HUES64 (cell line): ENCODE measurements around the gene IRF2BP1.
"Not testable (repeated sequence)": the region's sequence is repeated elsewhere in the genome, so short reads cannot be mapped to it uniquely, and the experiment has no call there.

ENCODE experiments used
- H3K27ac ChIP-seq: 2 replicates; pipeline ENCODE4 v1.7.0; 2013; ENCODE audit warnings: low read depth, low read length, inconsistent platforms
- H3K27me3 ChIP-seq: 2 replicates; pipeline ENCODE4 v1.6.1; 2013; ENCODE audit warnings: mild to moderate bottlenecking, low read length; ENCODE audit not compliant: insufficient read depth
- H3K36me3 ChIP-seq: 2 replicates; pipeline ENCODE4 v1.6.1; 2013; ENCODE audit warnings: mild to moderate bottlenecking, low read length; ENCODE audit not compliant: insufficient read depth
- H3K4me1 ChIP-seq: 2 replicates; pipeline ENCODE4 v1.6.1; 2013; ENCODE audit warnings: mild to moderate bottlenecking, low read length, moderate library complexity; ENCODE audit not compliant: insufficient read depth
- H3K4me3 ChIP-seq: 2 replicates; pipeline ENCODE4 v1.5.1; 2013; ENCODE audit warnings: mild to moderate bottlenecking, low read length, moderate library complexity
- H3K9ac ChIP-seq: 2 replicates; pipeline ENCODE4 v1.6.1; 2013; ENCODE audit warnings: mild to moderate bottlenecking, low read depth, low read length
- H3K9me3 ChIP-seq: 2 replicates; pipeline ENCODE4 v1.6.1; 2013; ENCODE audit warnings: low read depth, low read length; ENCODE audit not compliant: insufficient read depth
- whole genome bisulfite sequencing: fragments of 150-250, 120-280 bp; methylation state at CpG from one replicate; pipeline ENCODE4 v1.1.7; 2013; ENCODE audit warnings: missing lambda C conversion rate; 5-methylcytosine and 5-hydroxymethylcytosine counted together

The IRF2BP1 gene

DNA sequence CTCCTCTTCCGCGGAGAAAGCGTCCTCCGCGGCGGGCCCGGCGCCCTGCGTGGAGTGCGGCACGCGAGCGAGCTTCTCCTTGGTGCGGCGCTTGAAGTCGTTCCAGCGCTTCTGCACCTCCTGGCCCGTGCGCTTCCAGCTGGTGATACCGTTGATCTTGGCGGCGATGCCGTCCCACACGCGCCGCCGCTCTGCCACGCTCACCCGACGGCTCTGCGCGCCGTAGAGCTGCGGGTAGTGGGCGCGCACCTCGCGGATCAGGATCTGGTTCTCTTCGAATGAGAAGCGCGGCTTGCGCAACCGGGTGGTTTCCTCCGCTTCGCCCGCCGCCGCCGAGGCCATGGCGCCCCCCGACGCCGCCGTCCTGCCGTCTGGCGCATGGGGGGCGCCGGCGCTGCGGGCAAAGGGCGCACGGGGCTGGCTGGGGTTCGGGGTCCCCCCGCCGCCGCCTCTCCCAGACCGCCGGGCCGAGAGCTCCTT lies 15.5 kb upstream of the IRF2BP1 start:
- Histone ChIP-seq H3K36me3 (peaks cover 11% of the 10 kb centered on the region), H3K4me3 (peak overlapping the region; percentile 73), H3K27ac (no peak overlapping the region), H3K9me3 (no peaks in the 10 kb centered on the region), H3K4me1 (no peaks in the 10 kb centered on the region), H3K27me3 (peaks cover 19% of the 10 kb centered on the region), H3K9ac (no peak overlapping the region)
- 2% methylated on average over 69 of the region's 69 CpGs for WGBS

- H3K4me3 ChIP-seq = peak overlapping the region; percentile 73
- H3K9ac ChIP-seq = no peak overlapping the region
- H3K27ac ChIP-seq = no peak overlapping the region
- no peaks in the 10 kb centered on the region for H3K9me3 ChIP-seq
- H3K36me3 ChIP-seq = peaks cover 11% of the 10 kb centered on the region
- H3K27me3 ChIP-seq = peaks cover 19% of the 10 kb centered on the region
- H3K4me1 ChIP-seq = no peaks in the 10 kb centered on the region
- WGBS = 32% methylated on average over 22 of the region's 22 CpGs
Measured at GRCh38 chr19:45900738-45901431, 14.9 kb upstream of the IRF2BP1 start.

GRCh38 chr19:45899919-45900589 lies 14.1 kb upstream of the IRF2BP1 start:
- Histone ChIP-seq H3K4me1 (no peaks in the 10 kb centered on the region), H3K9ac (no peak overlapping the region), H3K9me3 (no peaks in the 10 kb centered on the region), H3K27me3 (peaks cover 19% of the 10 kb centered on the region), H3K4me3 (no peak overlapping the region), H3K36me3 (peaks cover 11% of the 10 kb centered on the region), H3K27ac (no peak overlapping the region)
- WGBS = 84% methylated on average over 4 of the region's 4 CpGs

GRCh38 chr19:45899253-45899652 lies 13.3 kb upstream of the IRF2BP1 start:
- Histone ChIP-seq H3K4me1 (no peaks in the 10 kb centered on the region), H3K27ac (no peak overlapping the region), H3K27me3 (peaks cover 19% of the 10 kb centered on the region), H3K4me3 (no peak overlapping the region), H3K9me3 (no peaks in the 10 kb centered on the region), H3K9ac (no peak overlapping the region), H3K36me3 (peaks cover 11% of the 10 kb centered on the region)
- 96% methylated on average over 6 of the region's 7 CpGs for WGBS

DNA sequence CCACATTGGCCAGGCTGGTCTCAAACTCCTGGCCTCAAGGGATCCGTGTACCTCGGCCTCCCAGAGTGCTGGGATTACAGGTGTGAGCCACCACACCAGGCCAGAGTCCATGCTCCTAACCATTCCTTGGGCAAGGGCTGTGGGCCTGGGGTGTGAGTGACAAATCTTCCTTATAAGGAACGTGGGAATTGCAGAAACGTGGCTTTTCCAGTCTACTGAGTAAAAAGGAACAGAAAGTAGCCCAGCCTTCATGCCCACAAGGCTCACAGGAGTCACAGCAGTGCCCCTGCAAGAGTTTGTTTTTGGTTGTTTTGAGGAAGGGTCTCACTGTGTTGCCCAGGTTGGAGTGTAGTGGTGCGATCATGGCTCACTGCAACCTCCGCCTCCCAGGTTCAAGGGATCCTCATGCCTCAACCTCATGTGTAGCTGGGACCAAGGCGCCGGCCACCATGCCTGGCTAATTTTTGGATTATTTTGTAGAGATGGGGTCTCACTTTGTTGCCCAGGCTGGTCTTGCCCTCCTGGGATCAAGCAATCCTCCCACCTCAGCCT lies 11.4 kb upstream of the IRF2BP1 start:
- Histone ChIP-seq H3K36me3 (peaks cover 11% of the 10 kb centered on the region), H3K27ac (no peak overlapping the region), H3K4me3 (no peak overlapping the region), H3K4me1 (no peaks in the 10 kb centered on the region), H3K9me3 (no peaks in the 10 kb centered on the region), H3K27me3 (peaks cover 19% of the 10 kb centered on the region), H3K9ac (no peak overlapping the region)
- WGBS = 93% methylated on average over 8 of the region's 8 CpGs

DNA sequence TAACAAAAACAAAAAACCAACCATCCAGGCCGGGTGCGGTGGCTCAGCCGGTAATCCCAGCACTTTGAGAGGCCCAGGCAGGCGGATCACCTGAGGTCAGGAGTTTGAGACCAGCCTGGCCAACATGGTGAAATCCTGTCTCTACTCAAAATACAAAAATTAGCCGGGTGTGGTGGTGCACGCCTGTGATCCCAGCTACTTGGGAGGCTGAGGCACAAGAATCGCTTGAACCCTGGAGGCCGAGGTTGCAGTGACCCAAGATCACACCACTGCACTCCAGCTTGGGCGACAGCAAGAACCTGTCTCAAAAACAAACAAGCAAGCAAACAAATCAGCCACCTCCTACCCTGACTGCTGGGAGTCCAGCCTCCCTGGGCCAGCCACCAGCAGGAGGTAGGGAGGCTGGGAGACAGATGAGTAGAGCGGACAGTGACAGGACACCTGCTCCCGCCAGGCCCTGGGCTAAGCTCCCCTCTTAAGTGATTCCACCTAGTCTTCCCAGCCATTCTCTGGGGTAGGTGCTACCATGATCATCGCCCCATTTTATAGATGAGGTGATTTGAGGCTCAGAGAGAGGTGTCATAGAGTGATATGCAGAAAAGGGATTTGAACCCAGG lies 10.2 kb upstream of the IRF2BP1 start:
- not testable (repeated sequence) for H3K9me3 ChIP-seq, H3K27ac ChIP-seq, H3K4me3 ChIP-seq, H3K27me3 ChIP-seq, H3K4me1 ChIP-seq, H3K9ac ChIP-seq
- 93% methylated on average over 12 of the region's 12 CpGs for WGBS
- H3K36me3 ChIP-seq = peaks cover 11% of the 10 kb centered on the region

- H3K4me1 ChIP-seq = no peaks in the 10 kb centered on the region
- no peaks in the 10 kb centered on the region for H3K9me3 ChIP-seq
- H3K27ac ChIP-seq = no peak overlapping the region
- no peak overlapping the region for H3K9ac ChIP-seq
- H3K36me3 ChIP-seq = peaks cover 11% of the 10 kb centered on the region
- H3K27me3 ChIP-seq = peaks cover 3% of the 10 kb centered on the region
- H3K4me3 ChIP-seq = no peak overlapping the region
- 94% methylated on average over 9 of the region's 9 CpGs for WGBS
Measured at GRCh38 chr19:45895519-45895972, 9.6 kb upstream of the IRF2BP1 start.

GRCh38 chr19:45890877-45891276 lies 4.9 kb upstream of the IRF2BP1 start:
- H3K9me3 ChIP-seq = no peaks in the 10 kb centered on the region
- H3K27me3 ChIP-seq = no peaks in the 10 kb centered on the region
- no peaks in the 10 kb centered on the region for H3K4me1 ChIP-seq
- H3K9ac ChIP-seq = no peak overlapping the region
- H3K36me3 ChIP-seq = no peaks in the 10 kb centered on the region
- H3K4me3 ChIP-seq = no peak overlapping the region
- no peak overlapping the region for H3K27ac ChIP-seq
- 83% methylated on average over 17 of the region's 17 CpGs for WGBS

- Histone ChIP-seq H3K4me1 (0 out of 2 replicates have a peak, but pooled peaks cover 3% of the 10 kb centered on the region), H3K4me3 (no peak overlapping the region), H3K36me3 (no peaks in the 10 kb centered on the region), H3K9ac (no peak overlapping the region), H3K27ac (no peak overlapping the region), H3K9me3 (no peaks in the 10 kb centered on the region), H3K27me3 (no peaks in the 10 kb centered on the region)
- 74% methylated on average over 6 of the region's 6 CpGs for WGBS
Measured at GRCh38 chr19:45889210-45889885, 3.4 kb upstream of the IRF2BP1 start.

GRCh38 chr19:45887200-45887710 lies 1.3 kb upstream of the IRF2BP1 start:
- Histone ChIP-seq H3K9me3 (no peaks in the 10 kb centered on the region), H3K4me3 (peak overlapping the region; percentile 81), H3K4me1 (peaks cover 6% of the 10 kb centered on the region), H3K27ac (peak overlapping the region; percentile 93), H3K9ac (peak overlapping the region; percentile 80), H3K36me3 (no peaks in the 10 kb centered on the region), H3K27me3 (no peaks in the 10 kb centered on the region)
- 56% methylated on average over 10 of the region's 10 CpGs for WGBS
